ENCODE measurements around the gene DPEP2. TPM values are rescaled to one million over a fixed set of nuclear protein-coding genes. Genes with fewer than 3 reads are reported as not detected.
"Not testable (repeated sequence)": the region's sequence is repeated elsewhere in the genome, so short reads cannot be mapped to it uniquely, and the experiment has no call there.

The DPEP2 gene
- total RNA-seq, 1 experiment from 2014 or later, result not detected

DNA sequence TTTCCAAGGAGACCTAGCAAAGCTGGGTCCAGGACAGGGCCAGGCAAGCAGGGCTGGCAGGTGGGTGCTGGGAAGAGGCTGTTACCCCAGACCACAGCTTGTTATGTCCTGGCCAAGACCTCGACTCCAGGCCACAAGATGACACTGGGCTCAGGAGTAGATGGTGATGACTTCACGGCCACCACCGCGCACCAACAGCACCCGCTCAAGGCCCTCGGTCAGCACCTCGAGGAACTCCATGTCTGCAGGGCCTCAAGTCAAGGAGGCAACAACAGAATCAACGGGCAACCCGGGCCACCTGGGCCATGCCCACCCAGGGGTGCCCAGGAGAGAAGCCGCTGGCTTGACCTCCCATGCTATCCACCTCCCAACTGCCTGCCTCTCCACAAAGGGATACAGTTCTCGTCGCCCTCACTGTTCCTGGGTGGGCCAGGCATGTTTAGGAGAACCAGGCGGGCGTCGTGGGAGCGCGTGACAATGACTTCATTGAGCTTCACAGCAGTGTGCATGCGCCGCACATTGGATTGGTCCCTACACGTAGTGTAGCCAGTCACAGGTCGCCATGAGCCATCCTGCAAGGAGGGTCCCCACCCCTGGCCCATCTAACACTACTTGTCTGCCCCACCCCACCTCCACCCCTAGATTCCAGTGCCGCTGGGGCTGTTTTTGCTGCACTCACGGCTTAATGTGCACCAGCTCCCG, 54.4 kb downstream of the DPEP2 start:
- H3K27me3 ChIP-seq (ENCODE audit: control insufficient read depth, insufficient read depth, low read length), result no peaks in the 10 kb centered on the region
- H3K36me3 ChIP-seq (replicated peaks; ENCODE audit: control insufficient read depth, insufficient read depth, low read length), result peaks cover 34% of the 10 kb centered on the region
- no peak for DNase-seq
- no peak overlapping the region for H3K4me3 ChIP-seq (ENCODE audit: insufficient read depth, low read depth, low read length)

DNA sequence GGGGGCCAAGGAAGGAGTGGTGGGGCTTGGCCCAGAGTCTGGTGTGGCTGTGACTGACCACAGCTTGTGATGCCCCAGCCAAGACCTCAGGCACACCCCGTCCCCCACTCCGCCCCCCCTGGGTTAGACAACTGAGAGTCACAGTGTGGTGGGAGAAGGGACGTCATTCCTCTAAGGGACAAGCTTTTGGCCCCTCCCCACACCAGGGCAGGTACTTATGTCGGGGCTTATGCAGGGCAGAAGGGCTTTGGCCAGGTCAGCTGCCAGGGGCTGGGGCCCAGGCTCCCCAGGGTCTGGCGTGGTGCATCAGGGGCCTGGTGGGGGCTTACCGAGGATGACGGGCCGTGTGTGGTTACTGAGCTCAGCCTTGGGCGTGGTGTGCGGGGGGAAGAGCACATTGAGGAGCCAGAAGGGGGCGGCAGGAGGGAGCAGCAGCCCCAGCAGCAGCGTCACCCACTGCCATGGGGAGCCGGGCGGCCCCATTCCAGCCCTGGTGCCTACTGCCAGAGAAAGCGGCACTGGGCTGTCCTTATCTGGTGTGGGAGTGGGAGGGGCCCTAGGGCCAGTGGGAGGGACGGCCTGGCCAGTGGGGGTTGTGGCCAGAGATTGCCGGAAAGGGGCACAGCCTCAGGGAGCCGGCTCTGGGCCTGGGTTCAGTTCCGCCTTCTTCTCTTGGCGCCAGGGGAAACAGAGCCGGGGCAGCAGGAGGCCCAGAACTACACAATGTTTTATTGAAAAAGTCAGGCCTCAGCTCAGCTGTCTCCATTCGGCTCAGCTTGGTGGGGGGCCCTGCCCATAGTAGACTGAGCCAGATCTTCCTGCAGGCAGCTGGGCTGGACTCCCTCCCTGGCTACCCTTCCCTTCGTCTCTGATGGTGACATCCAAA, 55.4 kb downstream of the DPEP2 start, which contains the start of gene LCAT:
TSS of gene LCAT (minus strand) at position 502 of the 886 bp plus-strand sequence. CDS start at position 483, 19 bp downstream.
- DNase-seq, result peak; percentile 80
- Histone ChIP-seq H3K4me3 (ENCODE audit: insufficient read depth, low read depth, low read length) (no peak within 1 kb of the TSS), H3K36me3 (replicated peaks; ENCODE audit: control insufficient read depth, insufficient read depth, low read length) (peaks cover 27% of the 10 kb centered on the region), H3K27me3 (ENCODE audit: control insufficient read depth, insufficient read depth, low read length) (no peaks in the 10 kb centered on the region)

DNA sequence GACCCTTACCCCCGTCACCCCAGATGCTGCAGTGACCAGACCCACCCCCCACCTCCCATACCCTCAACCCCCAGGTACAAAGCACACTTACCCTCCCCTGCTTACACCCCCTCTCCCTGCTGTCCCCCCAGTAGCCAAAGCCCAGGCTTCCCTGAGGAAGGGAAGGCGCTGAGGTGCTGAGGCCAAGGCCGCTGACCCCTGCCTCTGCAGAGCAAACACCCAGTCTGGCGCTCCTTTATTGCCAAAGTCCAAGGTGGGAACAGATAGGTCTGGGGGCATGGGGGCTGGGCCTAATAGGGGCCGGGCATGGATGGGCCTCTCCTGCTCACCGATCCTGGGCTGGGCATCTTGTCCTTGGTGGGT, 56.0 kb downstream of the DPEP2 start:
- Histone ChIP-seq H3K4me3 (ENCODE audit: insufficient read depth, low read depth, low read length) (no peak overlapping the region), H3K27me3 (ENCODE audit: control insufficient read depth, insufficient read depth, low read length) (no peaks in the 10 kb centered on the region), H3K36me3 (replicated peaks; ENCODE audit: control insufficient read depth, insufficient read depth, low read length) (peaks cover 22% of the 10 kb centered on the region)
- DNase-seq, result no peak

DNA sequence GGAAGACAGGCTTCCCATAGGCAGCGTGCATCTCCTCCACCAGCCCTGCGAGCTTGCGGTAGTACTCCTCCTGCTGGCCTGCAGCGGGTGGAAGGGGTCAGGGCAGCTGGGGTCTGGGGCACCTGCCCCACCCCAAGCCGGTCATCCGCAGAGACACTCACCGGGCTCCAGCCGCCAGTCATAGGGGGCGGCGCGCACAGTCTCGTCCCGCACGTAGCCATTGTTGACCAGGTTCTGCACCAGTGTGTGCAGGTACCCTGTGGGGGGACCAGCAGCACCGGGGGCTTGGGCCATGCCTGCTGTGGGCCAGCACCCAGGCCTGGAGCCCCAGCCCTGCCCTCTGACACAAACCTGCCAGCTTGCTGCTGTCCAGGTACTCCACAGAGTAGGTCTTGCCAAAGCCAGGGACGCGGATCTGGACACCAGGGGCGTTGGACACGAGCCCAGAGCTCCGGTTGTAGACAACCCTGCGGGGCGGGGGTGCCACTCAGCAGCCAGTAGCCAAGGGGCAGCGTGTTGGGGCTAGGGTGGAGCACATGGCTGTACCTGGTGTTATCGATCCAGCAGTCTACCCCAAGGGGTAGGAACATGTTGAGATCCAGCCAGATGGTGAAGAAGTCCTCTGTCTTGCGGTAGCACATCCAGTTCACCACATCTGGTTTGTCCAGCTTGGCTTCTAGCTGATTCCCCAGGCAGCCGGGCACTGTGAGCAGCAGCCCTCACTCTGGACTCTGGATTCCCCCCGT, 56.6 kb downstream of the DPEP2 start:
- H3K27me3 ChIP-seq (ENCODE audit: control insufficient read depth, insufficient read depth, low read length), result no peaks in the 10 kb centered on the region
- peak; percentile 77 for DNase-seq
- no peak overlapping the region for H3K4me3 ChIP-seq (ENCODE audit: insufficient read depth, low read depth, low read length)
- peaks cover 20% of the 10 kb centered on the region for H3K36me3 ChIP-seq (replicated peaks; ENCODE audit: control insufficient read depth, insufficient read depth, low read length)

DNA sequence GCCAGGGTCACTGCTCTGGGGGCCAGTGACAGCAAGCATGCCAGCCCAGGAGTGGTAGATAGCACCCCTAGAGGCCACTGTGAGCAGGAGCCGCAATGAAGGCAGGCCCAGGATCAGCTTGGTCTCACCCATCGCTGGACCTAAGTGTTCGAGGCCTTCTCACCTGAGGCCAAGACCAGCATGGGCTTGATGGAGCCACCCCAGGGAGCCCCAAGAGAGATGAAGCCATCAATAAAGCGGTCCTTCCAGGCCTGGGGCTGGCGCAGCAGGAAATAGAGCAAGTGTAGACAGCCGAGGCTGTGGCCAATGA, 57.1 kb downstream of the DPEP2 start:
- H3K4me3 ChIP-seq (ENCODE audit: insufficient read depth, low read depth, low read length), result no peak overlapping the region
- H3K27me3 ChIP-seq (ENCODE audit: control insufficient read depth, insufficient read depth, low read length), result no peaks in the 10 kb centered on the region
- peaks cover 20% of the 10 kb centered on the region for H3K36me3 ChIP-seq (replicated peaks; ENCODE audit: control insufficient read depth, insufficient read depth, low read length)
- peak; percentile 94 for DNase-seq

DNA sequence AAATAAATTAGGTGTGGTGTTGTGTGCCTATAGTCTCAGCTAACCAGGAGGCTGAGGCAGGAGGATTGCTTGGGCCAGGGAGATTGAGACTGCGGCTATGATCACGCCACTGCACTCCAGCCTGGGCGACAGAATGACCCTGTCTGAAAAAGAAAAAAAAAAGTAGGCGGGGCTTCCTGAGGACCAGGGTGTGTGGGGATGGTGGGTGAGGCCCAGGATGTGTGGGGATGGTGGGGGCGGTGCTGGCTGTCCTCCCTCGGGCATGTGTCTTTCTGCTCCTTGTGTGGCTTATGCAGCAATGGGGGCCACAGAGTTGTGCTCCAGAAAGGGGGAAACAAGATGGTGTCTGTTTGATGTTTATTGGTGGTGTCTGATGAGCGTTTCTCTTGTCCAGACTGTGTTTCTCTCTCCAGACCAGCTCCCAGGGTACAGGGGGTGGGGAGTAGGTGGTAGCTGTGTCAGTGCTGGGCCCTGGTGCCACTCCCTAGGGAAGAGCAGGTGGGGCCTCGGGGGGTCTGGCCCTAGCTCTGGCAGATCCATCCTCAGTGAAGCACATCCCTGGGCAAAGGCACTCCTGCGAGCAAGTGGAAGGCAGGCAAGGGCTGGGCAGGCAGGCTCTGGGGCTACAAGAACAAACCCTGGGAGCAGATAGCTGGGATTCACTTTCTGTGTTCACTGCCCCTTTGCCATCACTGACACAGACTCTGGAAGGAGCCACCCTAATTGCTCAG, 57.6 kb downstream of the DPEP2 start:
- DNase-seq, result no peak
- Histone ChIP-seq H3K36me3 (replicated peaks; ENCODE audit: control insufficient read depth, insufficient read depth, low read length) (peaks cover 18% of the 10 kb centered on the region), H3K4me3 (ENCODE audit: insufficient read depth, low read depth, low read length) (no peak overlapping the region), H3K27me3 (ENCODE audit: control insufficient read depth, insufficient read depth, low read length) (no peaks in the 10 kb centered on the region)

DNA sequence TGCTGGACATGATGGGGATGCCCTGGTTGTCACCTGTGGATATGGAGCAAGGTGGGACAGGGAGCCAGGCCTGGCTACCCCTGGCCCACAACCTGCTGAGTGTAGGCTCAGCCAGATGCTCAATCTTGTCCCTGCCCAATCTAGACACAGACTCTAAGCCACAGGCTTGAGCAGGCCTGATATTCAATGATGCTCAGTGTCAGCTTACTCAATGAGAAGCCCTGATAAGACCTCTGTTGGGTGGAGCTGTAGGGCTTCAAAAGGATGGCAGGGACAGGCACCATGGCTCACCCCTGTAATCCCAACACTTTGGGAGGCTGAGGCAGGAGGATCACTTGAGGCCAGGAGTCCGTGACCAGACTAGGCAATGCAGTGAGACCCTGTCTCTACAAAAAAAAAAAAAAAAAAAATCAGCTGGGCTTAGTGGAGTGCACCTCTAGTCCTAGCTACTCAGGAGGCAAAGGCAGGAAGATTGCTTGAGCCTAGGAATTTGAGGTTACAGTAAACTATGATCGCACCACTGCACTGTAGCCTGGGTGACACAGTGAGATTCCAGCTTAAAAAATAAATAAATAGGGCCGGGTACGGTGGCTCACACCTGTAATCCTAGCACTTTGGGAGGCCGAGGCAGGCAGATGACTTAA, 58.7 kb downstream of the DPEP2 start:
- no peak overlapping the region for H3K4me3 ChIP-seq (ENCODE audit: insufficient read depth, low read depth, low read length)
- no peak for DNase-seq
- peaks cover 11% of the 10 kb centered on the region for H3K36me3 ChIP-seq (replicated peaks; ENCODE audit: control insufficient read depth, insufficient read depth, low read length)
- H3K27me3 ChIP-seq (ENCODE audit: control insufficient read depth, insufficient read depth, low read length), result no peaks in the 10 kb centered on the region

DNA sequence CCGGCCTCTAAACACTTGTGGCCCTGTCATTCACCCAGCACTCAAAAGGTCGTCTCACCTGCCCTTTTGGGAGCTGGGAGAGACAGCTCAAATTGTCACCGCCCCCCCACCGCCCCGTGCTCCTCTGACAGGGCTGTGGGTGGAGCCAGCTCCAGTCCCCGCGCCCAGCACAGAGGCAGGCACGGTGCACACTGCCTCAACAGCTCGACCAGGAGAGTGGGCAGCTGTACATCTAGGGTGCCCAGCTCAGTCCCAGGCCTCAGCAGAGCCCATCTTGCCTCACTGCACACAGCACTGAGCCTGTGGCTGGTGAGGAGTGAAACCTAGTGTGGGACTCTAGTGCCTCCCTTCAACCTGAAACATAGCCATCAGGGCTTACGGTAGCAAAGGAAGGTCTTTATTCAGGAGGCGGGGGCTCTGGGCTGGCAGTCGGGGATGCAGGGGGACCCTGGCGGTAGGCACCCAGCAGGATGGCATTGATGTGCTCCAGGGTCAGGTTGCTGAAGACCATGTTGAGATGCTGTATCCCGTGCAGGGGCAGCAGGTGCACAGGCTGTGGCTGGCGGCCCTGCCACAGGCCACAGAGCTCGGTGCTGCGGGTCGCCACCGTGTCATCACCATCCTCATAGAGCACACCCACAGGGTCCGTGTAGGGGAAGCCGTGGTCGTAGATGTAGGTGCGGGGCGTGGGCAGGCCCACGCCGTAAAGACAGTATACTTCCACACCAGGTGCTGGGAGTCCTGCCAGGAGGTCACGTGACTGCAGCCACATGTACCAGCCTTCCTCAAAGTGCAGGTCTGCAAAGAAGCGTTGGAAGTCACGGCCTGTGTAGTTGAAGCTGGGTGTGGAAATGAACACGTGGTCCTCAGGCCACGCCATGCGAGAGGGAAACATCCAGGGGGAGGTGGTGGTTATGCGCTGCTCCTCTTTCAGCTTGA, 59.5 kb downstream of the DPEP2 start:
- Histone ChIP-seq H3K36me3 (replicated peaks; ENCODE audit: control insufficient read depth, insufficient read depth, low read length) (peaks cover 4% of the 10 kb centered on the region), H3K27me3 (ENCODE audit: control insufficient read depth, insufficient read depth, low read length) (no peaks in the 10 kb centered on the region), H3K4me3 (ENCODE audit: insufficient read depth, low read depth, low read length) (no peak overlapping the region)
- no peak for DNase-seq

DNA sequence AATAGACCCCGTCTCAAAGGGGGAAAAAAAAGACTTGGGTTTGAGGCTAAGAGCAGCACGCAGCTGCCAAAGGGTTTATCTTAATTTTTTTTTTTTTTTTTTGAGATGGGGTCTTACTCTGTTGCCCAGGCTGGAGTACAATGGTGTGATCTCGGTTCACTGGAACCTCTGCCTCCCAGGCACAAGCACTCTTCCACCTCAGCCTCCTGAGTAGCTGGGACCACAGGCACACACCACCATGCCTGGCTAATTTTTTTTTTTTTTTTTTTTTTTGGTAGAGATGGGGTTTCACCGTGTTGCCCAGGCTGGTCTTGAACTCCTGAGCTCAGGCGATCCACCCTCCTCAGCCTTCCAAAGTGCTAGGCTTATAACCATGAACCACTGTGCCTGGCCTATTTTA, 61.6 kb downstream of the DPEP2 start:
- not testable (repeated sequence) for DNase-seq; H3K36me3 ChIP-seq (replicated peaks; ENCODE audit: control insufficient read depth, insufficient read depth, low read length); H3K4me3 ChIP-seq (ENCODE audit: insufficient read depth, low read depth, low read length); H3K27me3 ChIP-seq (ENCODE audit: control insufficient read depth, insufficient read depth, low read length)

Other genes starting within 250 kb of the DPEP2 start
- gene RANBP10, start 192.9 kb downstream of the DPEP2 start, total RNA-seq (2014; rRNA removed; shearing (Covaris generic)), result 7.2 and 7.3 TPM in 2 replicates
- 0.15 and 0.21 TPM in 2 replicates for gene TSNAXIP1, start 192.6 kb downstream of the DPEP2 start, total RNA-seq (2014; rRNA removed; shearing (Covaris generic))
- gene THAP11, start 157.2 kb downstream of the DPEP2 start, total RNA-seq (2014; rRNA removed; shearing (Covaris generic)), result 57.6 and 67.0 TPM in 2 replicates
- 295 and 340 TPM in 2 replicates for gene NUTF2, start 152.6 kb downstream of the DPEP2 start, total RNA-seq (2014; rRNA removed; shearing (Covaris generic))
- 34.9 and 43.7 TPM in 2 replicates for gene CENPT, start 151.8 kb downstream of the DPEP2 start, total RNA-seq (2014; rRNA removed; shearing (Covaris generic))
- 88.0 and 96.6 TPM in 2 replicates for gene EDC4, start 126.4 kb downstream of the DPEP2 start, total RNA-seq (2014; rRNA removed; shearing (Covaris generic))
- 5.3 and 7.6 TPM in 2 replicates for gene NRN1L, start 114.6 kb downstream of the DPEP2 start, total RNA-seq (2014; rRNA removed; shearing (Covaris generic))
- 18.8 and 20.1 TPM in 2 replicates for gene PSKH1, start 106.2 kb downstream of the DPEP2 start, total RNA-seq (2014; rRNA removed; shearing (Covaris generic))
- gene CTRL, start 67.6 kb downstream of the DPEP2 start, total RNA-seq (2014; rRNA removed; shearing (Covaris generic)), result 2.4 and 3.7 TPM in 2 replicates
- gene PSMB10, start 62.6 kb downstream of the DPEP2 start, total RNA-seq (2014; rRNA removed; shearing (Covaris generic)), result 28.7 and 36.6 TPM in 2 replicates
- 5.2 and 6.7 TPM in 2 replicates for gene LCAT, start 55.4 kb downstream of the DPEP2 start, total RNA-seq (2014; rRNA removed; shearing (Covaris generic))
- 43.2 and 56.6 TPM in 2 replicates for gene SLC12A4, start 30.8 kb downstream of the DPEP2 start, total RNA-seq (2014; rRNA removed; shearing (Covaris generic))
- 0.03 and 0.48 TPM in 2 replicates for gene DPEP3, start 19.0 kb downstream of the DPEP2 start, total RNA-seq (2014; rRNA removed; shearing (Covaris generic))
- gene DPEP2NB, start 16.4 kb upstream of the DPEP2 start, total RNA-seq (2014; rRNA removed; shearing (Covaris generic)), result not detected in 2 replicates
- gene DDX28, start 23.7 kb upstream of the DPEP2 start, total RNA-seq (2014; rRNA removed; shearing (Covaris generic)), result 19.4 and 26.4 TPM in 2 replicates
- 46.9 and 54.9 TPM in 2 replicates for gene DUS2, start 23.8 kb upstream of the DPEP2 start, total RNA-seq (2014; rRNA removed; shearing (Covaris generic))
- 22.9 and 27.7 TPM in 2 replicates for gene NFATC3, start 85.9 kb upstream of the DPEP2 start, total RNA-seq (2014; rRNA removed; shearing (Covaris generic))
- gene ESRP2, start 236.6 kb upstream of the DPEP2 start, total RNA-seq (2014; rRNA removed; shearing (Covaris generic)), result 15.5 and 18.0 TPM in 2 replicates
- 7.5 and 10.3 TPM in 2 replicates for gene PLA2G15, start 245.9 kb upstream of the DPEP2 start, total RNA-seq (2014; rRNA removed; shearing (Covaris generic))